Bronchial epithelial cell (primary cell): Measurements from ENCODE around the gene PVRIG. TPM values are rescaled to one million over a fixed set of nuclear protein-coding genes. Genes with fewer than 3 reads are reported as not detected.
"Not testable (repeated sequence)": the region's sequence is repeated elsewhere in the genome, so short reads cannot be mapped to it uniquely, and the experiment has no call there.

ENCODE experiments used
- DNase-seq: peaks from one replicate; pipeline ENCODE4 v3.0.0-alpha.2; 2010; ENCODE audit warnings: low read depth
- FAIRE-seq: peaks from 2 replicates; lab custom pipeline; 2011; peaks lifted over from hg19 to GRCh38; lab: Jason Lieb, UNC
- H3K27me3 ChIP-seq: 2 replicates; pipeline ENCODE4 v1.5.1; 2011; ENCODE audit warnings: low read length; ENCODE audit not compliant: control insufficient read depth, insufficient read depth
- H3K36me3 ChIP-seq: 2 replicates; pipeline ENCODE4 v1.5.1; 2011; ENCODE audit warnings: low read length; ENCODE audit not compliant: control insufficient read depth, insufficient read depth
- H3K4me3 ChIP-seq: 2 replicates; pipeline ENCODE4 v1.5.1; 2011; ENCODE audit warnings: mild to moderate bottlenecking, low read depth, low read length, control low read depth
- total RNA-seq: library from RNA; depleted of rRNA; stranded (reverse); fragments of >200 nt; gene quantifications from 2 replicates; pipeline ENCODE4 v1.2.1, GENCODE V29; 2014
- TF ChIP-seq, protein P1 (sequence below): IDR thresholded peaks from 2 replicates; pipeline ENCODE4 v1.5.1; 2011; ENCODE audit warnings: mild to moderate bottlenecking, moderate library complexity, low read length, control low read depth, inconsistent platforms; ENCODE audit not compliant: insufficient read depth, severe bottlenecking

The PVRIG gene
- total RNA-seq, 1 donor from 2014 or later: not detected

DNA sequence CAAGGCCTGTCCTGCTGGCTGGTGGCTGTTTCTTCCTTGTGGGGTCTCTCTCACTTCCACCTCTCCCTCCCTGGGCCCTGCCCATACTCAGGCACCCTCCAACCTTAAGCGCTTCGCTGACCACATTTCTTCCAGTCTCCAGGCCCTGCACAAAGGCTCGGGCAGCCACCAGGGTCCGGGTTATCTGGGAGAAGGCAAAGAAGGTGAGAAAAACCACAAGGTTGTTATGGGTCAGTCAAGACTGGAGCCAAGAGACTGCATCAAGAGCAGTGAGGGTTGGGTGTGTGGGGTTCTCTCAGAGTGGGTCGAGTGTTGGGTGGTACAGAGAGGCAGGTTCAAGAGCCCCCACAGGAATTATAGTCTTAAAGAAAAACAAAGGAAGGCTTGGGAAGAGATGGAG is 45.2 kb upstream of the PVRIG start:
- no peak for FAIRE-seq
- peaks cover 6% of the 10 kb centered on the region for H3K27me3 ChIP-seq
- no peaks in the 10 kb centered on the region for H3K36me3 ChIP-seq
- no peak overlapping the region for H3K4me3 ChIP-seq
- TF ChIP-seq, protein P1, sequence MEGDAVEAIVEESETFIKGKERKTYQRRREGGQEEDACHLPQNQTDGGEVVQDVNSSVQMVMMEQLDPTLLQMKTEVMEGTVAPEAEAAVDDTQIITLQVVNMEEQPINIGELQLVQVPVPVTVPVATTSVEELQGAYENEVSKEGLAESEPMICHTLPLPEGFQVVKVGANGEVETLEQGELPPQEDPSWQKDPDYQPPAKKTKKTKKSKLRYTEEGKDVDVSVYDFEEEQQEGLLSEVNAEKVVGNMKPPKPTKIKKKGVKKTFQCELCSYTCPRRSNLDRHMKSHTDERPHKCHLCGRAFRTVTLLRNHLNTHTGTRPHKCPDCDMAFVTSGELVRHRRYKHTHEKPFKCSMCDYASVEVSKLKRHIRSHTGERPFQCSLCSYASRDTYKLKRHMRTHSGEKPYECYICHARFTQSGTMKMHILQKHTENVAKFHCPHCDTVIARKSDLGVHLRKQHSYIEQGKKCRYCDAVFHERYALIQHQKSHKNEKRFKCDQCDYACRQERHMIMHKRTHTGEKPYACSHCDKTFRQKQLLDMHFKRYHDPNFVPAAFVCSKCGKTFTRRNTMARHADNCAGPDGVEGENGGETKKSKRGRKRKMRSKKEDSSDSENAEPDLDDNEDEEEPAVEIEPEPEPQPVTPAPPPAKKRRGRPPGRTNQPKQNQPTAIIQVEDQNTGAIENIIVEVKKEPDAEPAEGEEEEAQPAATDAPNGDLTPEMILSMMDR: no peak
- DNase-seq: no peak

DNA sequence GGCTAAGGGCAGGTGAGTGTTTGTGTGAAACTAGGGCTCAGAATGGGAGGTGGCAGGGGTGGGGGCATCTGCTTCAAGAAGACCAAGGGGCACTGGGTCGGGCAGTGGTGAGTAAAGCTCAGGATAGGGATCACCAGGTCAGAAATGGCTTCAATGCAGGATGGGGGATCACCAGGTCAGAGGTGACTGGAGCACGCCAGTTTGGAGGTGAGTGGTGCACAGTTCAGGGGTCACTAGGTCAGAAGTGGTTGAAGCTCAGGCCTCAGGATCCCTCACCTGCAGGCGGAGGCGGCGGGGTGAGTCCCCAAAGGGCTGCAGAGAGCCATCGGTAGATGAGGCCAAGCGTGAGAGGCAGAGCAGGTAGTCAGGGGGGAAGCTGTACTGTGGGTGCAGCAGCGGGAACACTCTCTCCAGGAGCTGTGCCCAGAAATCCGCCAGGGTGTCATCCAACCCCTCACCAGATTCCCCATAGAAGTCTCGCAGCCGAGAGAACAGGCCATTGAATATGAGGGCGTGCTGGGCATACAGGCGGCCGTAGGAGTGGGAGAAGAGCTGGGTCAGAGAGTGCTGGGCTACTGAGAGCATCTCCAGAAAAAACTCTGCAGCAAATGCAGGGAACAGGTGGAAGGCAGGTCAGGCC is 44.3 kb upstream of the PVRIG start:
- Histone ChIP-seq H3K27me3 (peaks cover 6% of the 10 kb centered on the region), H3K4me3 (no peak overlapping the region), H3K36me3 (no peaks in the 10 kb centered on the region)
- TF ChIP-seq, protein P1: no peak
- FAIRE-seq (no peak), DNase-seq (no peak)

DNA sequence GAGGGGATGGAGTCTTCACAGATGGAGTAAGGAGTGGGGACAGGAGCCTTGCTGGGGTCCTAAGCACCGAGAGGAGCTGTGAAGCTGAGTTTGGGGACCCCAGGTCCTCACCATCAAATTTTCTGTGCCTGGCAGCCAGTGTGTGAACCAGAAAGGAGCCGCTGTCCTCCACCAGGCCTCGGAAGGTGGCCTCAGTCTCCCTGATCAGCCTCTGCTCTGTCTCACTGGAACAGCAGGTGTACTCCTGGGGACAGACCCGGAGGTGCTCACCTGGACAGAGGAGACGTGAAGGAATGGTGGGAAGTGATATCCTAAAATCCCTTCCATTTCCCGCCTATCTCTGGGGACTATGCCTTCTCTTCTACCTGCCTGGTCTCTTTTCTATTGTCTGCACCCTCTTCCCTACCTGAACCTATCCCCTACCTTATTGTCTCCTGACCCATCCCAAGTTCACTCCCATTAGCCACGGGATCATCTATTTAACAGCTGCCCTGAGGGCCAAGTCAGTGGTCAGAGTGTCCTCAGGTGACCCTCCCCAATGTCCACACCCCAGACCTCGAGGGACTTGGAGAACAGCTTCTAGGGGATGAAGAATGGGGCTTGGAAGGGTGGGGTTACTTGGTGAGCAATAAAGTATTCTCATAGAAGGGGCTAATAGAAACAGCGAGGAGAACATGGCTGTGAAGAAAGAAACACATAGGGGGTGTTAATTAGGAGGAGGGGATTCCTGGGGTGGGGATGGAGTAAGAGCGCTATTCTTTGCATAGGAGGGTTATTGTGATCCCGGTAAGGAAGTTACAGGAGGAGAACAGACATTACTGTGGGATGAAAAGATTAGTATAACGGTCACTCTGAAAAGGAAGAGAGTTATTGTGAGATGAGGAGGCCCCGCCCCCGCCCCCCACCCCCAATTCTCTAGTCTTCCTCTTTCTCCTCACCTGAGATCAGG is 43.4 kb upstream of the PVRIG start:
- Histone ChIP-seq H3K27me3 (no peaks in the 10 kb centered on the region), H3K4me3 (peak overlapping the region; percentile 51), H3K36me3 (no peaks in the 10 kb centered on the region)
- FAIRE-seq (no peak), DNase-seq (no peak)
- TF ChIP-seq, protein P1: no peak

DNA sequence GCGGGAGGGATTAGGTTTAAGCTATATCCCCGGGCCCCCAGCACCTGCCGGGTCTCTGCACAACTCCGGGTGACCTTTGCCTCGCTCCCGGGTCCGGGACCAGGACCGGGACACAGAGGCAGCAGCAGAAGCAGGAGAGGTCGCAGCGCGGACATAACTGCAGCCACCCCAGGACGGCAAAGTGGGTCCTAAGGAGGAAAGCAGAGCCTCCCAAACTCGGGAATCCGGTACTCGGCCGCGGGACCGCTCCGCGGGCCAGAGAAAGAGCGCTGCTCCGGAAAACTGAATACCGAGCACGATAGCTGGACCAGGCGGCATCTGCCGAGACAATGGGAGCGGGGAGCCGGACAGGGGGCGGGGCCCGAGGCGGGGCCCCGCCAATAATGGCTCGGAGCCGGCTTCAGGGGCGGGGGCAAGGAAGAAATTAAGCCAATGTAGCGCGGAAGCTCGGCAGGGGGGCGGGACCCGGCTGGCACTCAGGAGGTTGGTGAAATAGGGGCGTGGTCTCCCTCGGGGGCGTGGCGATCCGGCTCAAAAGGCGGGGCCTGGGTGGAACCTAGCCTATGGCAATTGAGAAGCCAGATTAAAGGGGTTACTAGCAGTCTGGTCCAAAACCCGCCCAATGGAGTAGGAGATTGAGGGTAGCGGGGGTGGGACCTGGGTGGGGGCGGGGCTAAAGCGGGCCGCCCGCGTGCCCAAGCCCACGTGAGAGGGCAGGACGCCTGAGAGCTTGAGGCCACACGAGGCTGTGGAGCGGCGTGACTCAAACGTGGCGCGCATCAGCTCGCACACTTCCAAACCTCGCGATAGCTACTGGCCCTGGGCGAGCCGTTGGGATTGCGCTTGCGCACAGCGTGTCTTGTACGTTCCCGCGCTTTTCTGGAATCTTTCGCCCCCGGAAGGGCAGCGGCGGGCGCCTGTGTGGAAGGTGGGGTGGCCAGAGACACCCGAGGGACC is 42.4 kb upstream of the PVRIG start, which contains the start of the genes GPC2 and STAG3:
Gene GPC2, minus strand, starts transcription at position 337 of the 957 bp plus-strand sequence. Its CDS starts 182 bp downstream, at position 155.
Gene STAG3, plus strand, starts transcription at position 874 of the 957 bp plus-strand sequence. CDS start 2,639 bp downstream, outside the sequence.
- Histone ChIP-seq H3K27me3 (no peaks in the 10 kb centered on the region), H3K36me3 (no peaks in the 10 kb centered on the region), H3K4me3 (peak within 1 kb of the TSS; percentile 51)
- peak; percentile 86 for DNase-seq
- FAIRE-seq: no peak
- TF ChIP-seq, protein P1: no peak

DNA sequence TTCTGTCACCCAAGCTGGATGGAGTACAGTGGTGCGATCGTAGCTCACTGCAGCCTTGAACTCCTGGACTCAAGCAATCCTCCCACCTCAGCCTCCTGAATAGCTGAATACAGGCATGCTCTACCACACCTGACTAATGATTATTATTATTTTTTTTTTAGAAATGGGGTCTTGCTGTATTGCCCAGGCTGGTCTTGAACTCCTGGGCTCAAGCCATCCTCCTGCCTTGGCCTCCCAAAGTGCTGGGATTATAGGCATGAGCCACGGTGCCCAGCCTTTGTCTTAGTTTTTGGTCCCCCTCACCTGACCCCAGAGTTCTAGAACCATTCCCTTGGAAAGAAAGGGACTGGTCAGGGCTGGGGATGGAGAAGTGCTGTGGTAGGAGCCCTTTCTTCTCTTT is 39.7 kb upstream of the PVRIG start:
- H3K27me3 ChIP-seq, H3K4me3 ChIP-seq, H3K36me3 ChIP-seq, FAIRE-seq, DNase-seq: not testable (repeated sequence)

DNA sequence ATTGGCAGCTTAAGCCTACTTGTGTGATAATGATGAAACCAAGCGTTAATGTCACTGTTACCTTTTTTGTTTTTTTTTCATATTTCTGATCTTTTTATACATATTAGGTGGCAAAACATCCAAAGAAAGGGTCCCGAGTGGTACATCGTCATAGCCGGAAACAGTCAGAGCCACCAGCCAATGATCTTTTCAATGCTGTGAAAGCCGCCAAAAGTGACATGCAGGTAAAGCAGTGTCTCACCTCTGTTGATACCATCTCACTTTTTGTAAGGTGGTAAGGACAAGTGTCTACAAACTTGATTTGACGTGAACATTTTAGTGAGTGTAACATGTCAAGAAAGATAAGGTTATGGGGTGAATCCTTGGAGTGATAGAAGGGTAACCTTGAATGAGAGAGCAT is 37.1 kb upstream of the PVRIG start:
- not testable (repeated sequence) for H3K4me3 ChIP-seq, H3K27me3 ChIP-seq, DNase-seq, FAIRE-seq, H3K36me3 ChIP-seq

DNA sequence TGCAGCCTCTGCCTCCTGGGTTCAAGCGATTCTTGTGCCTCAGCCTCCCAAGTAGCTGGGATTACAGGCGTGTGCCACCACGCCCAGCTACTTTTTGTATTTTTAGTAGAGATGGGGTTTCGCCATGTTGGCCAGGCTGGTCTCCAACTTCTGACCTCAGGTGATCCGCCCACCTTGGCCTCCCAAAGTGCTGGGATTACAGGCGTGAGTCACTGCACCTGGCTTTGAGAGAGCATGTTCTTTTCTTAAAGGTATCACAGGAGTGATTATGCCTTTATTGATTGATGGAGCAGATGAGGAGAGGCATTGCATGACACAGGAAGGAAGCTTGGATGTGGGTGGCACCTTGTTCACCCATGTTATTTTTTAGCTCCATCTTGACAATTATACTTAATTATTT is 36.7 kb upstream of the PVRIG start:
- not testable (repeated sequence) for FAIRE-seq, H3K4me3 ChIP-seq, H3K27me3 ChIP-seq, H3K36me3 ChIP-seq
- DNase-seq: peak; percentile 6
